HK-2 (cell line): ENCODE data around the gene SCAP.

Experiments used
- DNase-seq: peaks from one replicate; pipeline ENCODE4 v3.0.0-alpha.2; 2018; ENCODE audit not compliant: unreplicated experiment

The SCAP gene

GRCh38 chr3:47365213-47366153, 110.3 kb downstream of the SCAP start:
- no peak for DNase-seq
